CD4-positive, alpha-beta T cell treated with Interleukin-4 for 1 hour (primary cell): ENCODE measurements around the gene MEIS3.

ENCODE experiments used
- DNase-seq, 2 donors: peaks; one replicate each; pipeline ENCODE4 v3.0.0-alpha.2; 2020 to 2022

MEIS3 gene

GRCh38 chr19:47435196-47435595 lies 15.9 kb upstream of the MEIS3 start:
- peak in 1 of 2 donors; percentile 35 for DNase-seq

GRCh38 chr19:47434088-47434487 lies 14.8 kb upstream of the MEIS3 start:
- DNase-seq: no peak

GRCh38 chr19:47433121-47433520 lies 13.8 kb upstream of the MEIS3 start:
- no peak for DNase-seq

GRCh38 chr19:47432499-47432898 lies 13.2 kb upstream of the MEIS3 start:
- DNase-seq: no peak

GRCh38 chr19:47432091-47432490 lies 12.8 kb upstream of the MEIS3 start:
- no peak for DNase-seq

GRCh38 chr19:47430041-47430802 lies 10.9 kb upstream of the MEIS3 start:
- no peak for DNase-seq

GRCh38 chr19:47429140-47429793 lies 9.9 kb upstream of the MEIS3 start:
- no peak for DNase-seq

GRCh38 chr19:47428177-47428894 lies 9.0 kb upstream of the MEIS3 start:
- DNase-seq: peak; percentile 91

GRCh38 chr19:47427241-47428176 lies 8.2 kb upstream of the MEIS3 start:
- peak; percentile 71 to 75 for DNase-seq

GRCh38 chr19:47423203-47423882 lies 4.0 kb upstream of the MEIS3 start:
- DNase-seq: no peak

GRCh38 chr19:47422417-47423163 lies 3.3 kb upstream of the MEIS3 start:
- DNase-seq: no peak

GRCh38 chr19:47421844-47422395 lies 2.6 kb upstream of the MEIS3 start:
- DNase-seq: no peak

GRCh38 chr19:47421244-47421786 lies 2.0 kb upstream of the MEIS3 start:
- DNase-seq: no peak

- DNase-seq: no peak
These were observed 462 bp upstream of the MEIS3 start for GRCh38 chr19:47419789-47420188.

GRCh38 chr19:47418692-47419029 lies 666 bp downstream of the MEIS3 start:
- DNase-seq: no peak

GRCh38 chr19:47417746-47418691 lies 1.3 kb downstream of the MEIS3 start:
- DNase-seq: no peak

GRCh38 chr19:47417107-47417745 lies 2.1 kb downstream of the MEIS3 start:
- no peak for DNase-seq

GRCh38 chr19:47416643-47416985 lies 2.7 kb downstream of the MEIS3 start:
- DNase-seq: no peak

- DNase-seq: no peak
These were observed 3.2 kb downstream of the MEIS3 start for GRCh38 chr19:47415953-47416642.
